ENCODE measurements around the gene FAM167B. TPM values are rescaled to one million over a fixed set of nuclear protein-coding genes. Genes with fewer than 3 reads are reported as not detected.

The FAM167B gene
- total RNA-seq = 7.9 TPM
- long read RNA-seq, transcript FAM167B-201 (2 exons, 936 nt) = major isoform, 6 of 6 reads
- long read RNA-seq, partial matches to known transcripts = 0 of 6 reads
- long read RNA-seq, other reads (novel, unspliced or antisense) = 0 of 6 reads

GRCh38 chr1:32246888-32247273 lies at the start of gene FAM167B:
FAM167B (plus strand) TSS chr1:32247222; CDS start chr1:32247422, 200 bp downstream.
- Histone ChIP-seq H3K27ac (replicated peaks) (peak within 1 kb of the TSS; percentile 88), H3K27me3 (ENCODE audit: low read depth) (no peaks in the 10 kb centered on the region), H3K4me3 (peak within 1 kb of the TSS; percentile 42), H3K4me1 (peaks cover 84% of the 10 kb centered on the region), H3K36me3 (no peaks in the 10 kb centered on the region), H3K9me3 (replicated peaks) (no peaks in the 10 kb centered on the region)
- intact Hi-C loops (cut with micrococcal nuclease) = no loop called here
- peak; percentile 41 for DNase-seq
- TF ChIP-seq, protein P1, sequence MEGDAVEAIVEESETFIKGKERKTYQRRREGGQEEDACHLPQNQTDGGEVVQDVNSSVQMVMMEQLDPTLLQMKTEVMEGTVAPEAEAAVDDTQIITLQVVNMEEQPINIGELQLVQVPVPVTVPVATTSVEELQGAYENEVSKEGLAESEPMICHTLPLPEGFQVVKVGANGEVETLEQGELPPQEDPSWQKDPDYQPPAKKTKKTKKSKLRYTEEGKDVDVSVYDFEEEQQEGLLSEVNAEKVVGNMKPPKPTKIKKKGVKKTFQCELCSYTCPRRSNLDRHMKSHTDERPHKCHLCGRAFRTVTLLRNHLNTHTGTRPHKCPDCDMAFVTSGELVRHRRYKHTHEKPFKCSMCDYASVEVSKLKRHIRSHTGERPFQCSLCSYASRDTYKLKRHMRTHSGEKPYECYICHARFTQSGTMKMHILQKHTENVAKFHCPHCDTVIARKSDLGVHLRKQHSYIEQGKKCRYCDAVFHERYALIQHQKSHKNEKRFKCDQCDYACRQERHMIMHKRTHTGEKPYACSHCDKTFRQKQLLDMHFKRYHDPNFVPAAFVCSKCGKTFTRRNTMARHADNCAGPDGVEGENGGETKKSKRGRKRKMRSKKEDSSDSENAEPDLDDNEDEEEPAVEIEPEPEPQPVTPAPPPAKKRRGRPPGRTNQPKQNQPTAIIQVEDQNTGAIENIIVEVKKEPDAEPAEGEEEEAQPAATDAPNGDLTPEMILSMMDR (IDR thresholded peaks at IDR 0.05; ENCODE audit: borderline replicate concordance) = no peak

DNA sequence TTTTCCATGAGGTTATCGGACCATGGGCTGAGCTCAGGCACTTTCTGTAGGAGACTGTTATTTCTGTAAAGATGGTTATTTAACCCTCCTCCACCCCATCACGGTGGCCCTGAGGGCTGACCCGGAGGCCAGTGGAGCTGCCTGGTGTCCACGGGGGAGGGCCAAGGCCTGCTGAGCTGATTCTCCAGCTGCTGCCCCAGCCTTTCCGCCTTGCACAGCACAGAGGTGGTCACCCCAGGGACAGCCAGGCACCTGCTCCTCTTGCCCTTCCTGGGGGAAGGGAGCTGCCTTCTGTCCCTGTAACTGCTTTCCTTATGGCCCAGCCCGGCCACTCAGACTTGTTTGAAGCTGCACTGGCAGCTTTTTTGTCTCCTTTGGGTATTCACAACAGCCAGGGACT lies 49.2 kb upstream of the FAM167B start:
- H3K9me3 ChIP-seq (replicated peaks) = no peaks in the 10 kb centered on the region
- no peaks in the 10 kb centered on the region for H3K27me3 ChIP-seq (ENCODE audit: low read depth)
- peaks cover 65% of the 10 kb centered on the region for H3K4me1 ChIP-seq
- TF ChIP-seq, protein P1 (IDR thresholded peaks at IDR 0.05; ENCODE audit: borderline replicate concordance) = no peak
- H3K36me3 ChIP-seq = peaks cover 49% of the 10 kb centered on the region
- H3K4me3 ChIP-seq = no peak overlapping the region
- H3K27ac ChIP-seq (replicated peaks) = peak overlapping the region; percentile 91
- DNase-seq = no peak
- intact Hi-C loops (cut with micrococcal nuclease) = no loop called here

- Histone ChIP-seq H3K36me3 (peaks cover 43% of the 10 kb centered on the region), H3K9me3 (replicated peaks) (no peaks in the 10 kb centered on the region), H3K27ac (replicated peaks) (peak overlapping the region; percentile 91), H3K27me3 (ENCODE audit: low read depth) (no peaks in the 10 kb centered on the region), H3K4me3 (no peak overlapping the region), H3K4me1 (peaks cover 65% of the 10 kb centered on the region)
- TF ChIP-seq, protein P1 (IDR thresholded peaks at IDR 0.05; ENCODE audit: borderline replicate concordance) = no peak
- intact Hi-C loops (cut with micrococcal nuclease) = no loop called here
- DNase-seq = no peak
Observed at GRCh38 chr1:32198237-32199042, 48.6 kb upstream of the FAM167B start.

GRCh38 chr1:32199043-32199716 lies 47.8 kb upstream of the FAM167B start:
- peaks cover 36% of the 10 kb centered on the region for H3K36me3 ChIP-seq
- intact Hi-C loops (cut with micrococcal nuclease) = no loop called here
- peak overlapping the region; percentile 72 for H3K4me3 ChIP-seq
- no peaks in the 10 kb centered on the region for H3K9me3 ChIP-seq (replicated peaks)
- H3K27me3 ChIP-seq (ENCODE audit: low read depth) = no peaks in the 10 kb centered on the region
- peak overlapping the region; percentile 91 for H3K27ac ChIP-seq (replicated peaks)
- H3K4me1 ChIP-seq = peaks cover 65% of the 10 kb centered on the region
- TF ChIP-seq, protein P1 (IDR thresholded peaks at IDR 0.05; ENCODE audit: borderline replicate concordance) = no peak
- DNase-seq = no peak

DNA sequence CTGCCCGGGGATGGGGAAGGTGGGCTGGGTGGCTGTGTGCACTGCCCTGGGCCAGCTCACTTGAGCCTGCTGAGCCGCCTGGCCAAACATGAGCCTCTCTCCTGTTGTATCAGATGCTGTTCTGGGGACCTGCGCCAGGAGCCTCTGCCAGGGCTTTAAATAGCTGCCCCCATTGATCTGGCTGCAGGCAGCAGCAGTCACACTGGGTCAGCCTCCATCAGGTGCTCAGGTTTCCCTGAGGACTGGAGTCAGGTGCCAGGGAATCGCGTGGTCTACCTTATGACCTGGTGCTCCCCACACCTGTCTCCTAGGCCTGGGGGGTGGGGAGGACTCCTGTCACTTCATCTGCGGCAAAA lies 47.3 kb upstream of the FAM167B start:
- peak; percentile 81 for DNase-seq
- H3K4me3 ChIP-seq = peak overlapping the region; percentile 72
- H3K36me3 ChIP-seq = peaks cover 31% of the 10 kb centered on the region
- TF ChIP-seq, protein P1 (IDR thresholded peaks at IDR 0.05; ENCODE audit: borderline replicate concordance) = no peak
- intact Hi-C loops (cut with micrococcal nuclease) = no loop called here
- peaks cover 67% of the 10 kb centered on the region for H3K4me1 ChIP-seq
- H3K27me3 ChIP-seq (ENCODE audit: low read depth) = no peaks in the 10 kb centered on the region
- H3K27ac ChIP-seq (replicated peaks) = peak overlapping the region; percentile 91
- H3K9me3 ChIP-seq (replicated peaks) = no peaks in the 10 kb centered on the region

All from left ventricle myocardium inferior (tissue), 1 donor.